HPDE6-E6E7 (cell line): ENCODE measurements around the gene RTTN.
"Not testable (repeated sequence)": the region's sequence is repeated elsewhere in the genome, so short reads cannot be mapped to it uniquely, and the experiment has no call there.

Experiments
- DNase-seq: peaks from one replicate; pipeline ENCODE4 v3.0.0; 2011; ENCODE audit warnings: missing footprints; ENCODE audit errors: extremely low spot score

The RTTN gene

GRCh38 chr18:69978732-69979715, 226.5 kb downstream of the RTTN start:
- no peak for DNase-seq

- DNase-seq, result not testable (repeated sequence)
Measured at GRCh38 chr18:69975294-69975693, 230.2 kb downstream of the RTTN start.

- no peak for DNase-seq
Measured at GRCh38 chr18:69974365-69974764, 231.1 kb downstream of the RTTN start.

- no peak for DNase-seq
Measured at GRCh38 chr18:69969491-69969890, 236.0 kb downstream of the RTTN start.

GRCh38 chr18:69968039-69968438, 237.4 kb downstream of the RTTN start:
- DNase-seq, result no peak

- DNase-seq, result no peak
Measured at GRCh38 chr18:69963196-69963595, 242.3 kb downstream of the RTTN start.

GRCh38 chr18:69961718-69962117, 243.8 kb downstream of the RTTN start:
- DNase-seq, result no peak

- DNase-seq, result no peak
Measured at GRCh38 chr18:69958422-69958821, 247.1 kb downstream of the RTTN start.

GRCh38 chr18:69957747-69958146, 247.7 kb downstream of the RTTN start:
- DNase-seq, result no peak

- DNase-seq, result no peak
Measured at GRCh38 chr18:69956665-69957620, 248.5 kb downstream of the RTTN start.

GRCh38 chr18:69956057-69956456, 249.4 kb downstream of the RTTN start:
- DNase-seq, result no peak

- DNase-seq, result no peak
Measured at GRCh38 chr18:69954719-69955480, 250.6 kb downstream of the RTTN start.

- DNase-seq, result no peak
Measured at GRCh38 chr18:69953191-69953590, 252.3 kb downstream of the RTTN start.
